K562 (cell line): ENCODE data around the gene WASF2. TPM values are rescaled to one million over a fixed set of nuclear protein-coding genes. Genes with fewer than 3 reads are reported as not detected.

Experiments used
- CCAR2 ChIP-seq: fragments of 200-400 bp; formaldehyde crosslinking; IDR thresholded peaks from 2 replicates; pipeline ENCODE4 v1.6.1; 2017; ENCODE audit warnings: mild to moderate bottlenecking, low read depth, low read length
- CREB3 ChIP-seq: fragments of 450-650 bp; conservative IDR thresholded peaks from 2 replicates; pipeline ENCODE4 v1.6.1; 2016; ENCODE audit warnings: missing genetic modification characterization, low read depth, mild to moderate bottlenecking, missing compliant biosample characterization, moderate library complexity
- CSDE1 ChIP-seq, 2 experiments: fragments of 450-650 bp; IDR thresholded peaks; 2 replicates each; pipeline ENCODE4 v1.6.1; 2016; ENCODE audit warnings: mild to moderate bottlenecking in 1 of 2
- FOXJ3 ChIP-seq: sonication (generic); formaldehyde crosslinking; IDR thresholded peaks from 2 replicates; pipeline ENCODE4 v1.4.0; 2020; ENCODE audit warnings: mild to moderate bottlenecking, missing genetic modification reagents
- MYC ChIP-seq, 2 experiments: fragments of 250-450 bp in 1 of 2; sonication (Bioruptor Pico) in 1 of 2; IDR thresholded peaks; 2 replicates each; pipeline versions ENCODE4 v1.5.1 to v1.6.1; 2012 to 2021; ENCODE audit warnings: low read depth in 2 of 2, borderline replicate concordance in 1 of 2, improper control_type of control experiment in 1 of 2, low read length in 1 of 2, mild to moderate bottlenecking in 1 of 2, moderate library complexity in 1 of 2
- PATZ1 ChIP-seq: fragments of 250-450 bp; sonication (Bioruptor Pico); IDR thresholded peaks from 2 replicates; pipeline ENCODE4 v1.5.0; 2020; ENCODE audit warnings: mild to moderate bottlenecking, borderline replicate concordance
- PCBP1 ChIP-seq: fragments of 200-400 bp; formaldehyde crosslinking; IDR thresholded peaks from 2 replicates; pipeline ENCODE4 v1.6.1; 2018; ENCODE audit warnings: mild to moderate bottlenecking, low read depth, low read length; ENCODE audit not compliant: poor library complexity, severe bottlenecking
- RB1 ChIP-seq: fragments of 450-650 bp; IDR thresholded peaks from 2 replicates; pipeline ENCODE4 v1.6.1; 2017; ENCODE audit warnings: low read depth, mild to moderate bottlenecking
- RBBP5 ChIP-seq: fragments of 200-600 bp; sonication (generic); IDR thresholded peaks from 2 replicates; pipeline ENCODE4 v1.6.1; 2012; ENCODE audit warnings: borderline replicate concordance, mild to moderate bottlenecking, low read length, control low read depth, inconsistent platforms; ENCODE audit not compliant: insufficient read depth, poor library complexity, severe bottlenecking
- RBFOX2 ChIP-seq: fragments of 200-400 bp; formaldehyde crosslinking; IDR thresholded peaks from 2 replicates; pipeline ENCODE4 v1.6.1; 2017; ENCODE audit warnings: low read depth, mild to moderate bottlenecking, low read length, moderate library complexity
- TEAD1 ChIP-seq, 2 experiments: fragments of 450-650 bp in 1 of 2; sonication (generic) in 1 of 2; formaldehyde crosslinking; IDR thresholded peaks; 2 replicates each; pipeline versions ENCODE4 v1.4.0 to v1.8.0; 2020 to 2022; ENCODE audit warnings: mild to moderate bottlenecking in 2 of 2, missing genetic modification reagents in 1 of 2
- ZC3H4 ChIP-seq: sonication (generic); formaldehyde crosslinking; IDR thresholded peaks from 2 replicates; pipeline ENCODE4 v1.9.0; 2021; ENCODE audit warnings: missing genetic modification reagents, borderline replicate concordance
- ZNF444 ChIP-seq: fragments of 250-450 bp; sonication (Bioruptor Pico); IDR thresholded peaks from 2 replicates; pipeline ENCODE4 v1.4.0; 2020; ENCODE audit warnings: mild to moderate bottlenecking, moderate library complexity
- ZNF717 ChIP-seq: fragments of 250-450 bp; sonication (Bioruptor Pico); IDR thresholded peaks from 2 replicates; pipeline ENCODE4 v1.5.0; 2021
- polyA plus RNA-seq, 8 experiments: library from polyadenylated mRNA; depleted of rRNA in 4 of 8; stranded (reverse) in 5 of 8; unstranded in 3 of 8; fragments of >200 nt; fragmentation: Nextera tagmentation in 2 of 8; fragmentation: Illumina TruSeq in 1 of 8; extraction: Ambion mirVana in 2 of 8; extraction: Trizol in 1 of 8; gene quantifications; 2 replicates each; pipeline versions ENCODE4 v1.2.1 to v1.2.3, GENCODE V29; 2011 to 2014; ENCODE audit warnings: inconsistent platforms in 1 of 8, missing spikeins in 1 of 8
- total RNA-seq, 7 experiments: library from RNA; depleted of rRNA in 6 of 7; stranded (reverse); fragments of >200 nt in 6 of 7; fragmentation: Illumina TruSeq in 2 of 7; extraction: Trizol in 2 of 7; gene quantifications; 2 replicates each; pipeline versions ENCODE4 v1.2.1 to v1.2.3, GENCODE V29; 2011 to 2021; ENCODE audit warnings: low replicate concordance in 1 of 7
- TF ChIP-seq, protein P1 (sequence below): sonication (generic); formaldehyde crosslinking; IDR thresholded peaks from 2 replicates; pipeline ENCODE4 v1.9.0; 2022; ENCODE audit warnings: mild to moderate bottlenecking, missing genetic modification reagents

WASF2 gene
- total and polyA plus RNA-seq, 9 of the 15 experiments (the other 6 are each of a cell fraction or from before 2014, with no cell fraction given), result 8.2 to 163 (median 31.2) TPM

DNA sequence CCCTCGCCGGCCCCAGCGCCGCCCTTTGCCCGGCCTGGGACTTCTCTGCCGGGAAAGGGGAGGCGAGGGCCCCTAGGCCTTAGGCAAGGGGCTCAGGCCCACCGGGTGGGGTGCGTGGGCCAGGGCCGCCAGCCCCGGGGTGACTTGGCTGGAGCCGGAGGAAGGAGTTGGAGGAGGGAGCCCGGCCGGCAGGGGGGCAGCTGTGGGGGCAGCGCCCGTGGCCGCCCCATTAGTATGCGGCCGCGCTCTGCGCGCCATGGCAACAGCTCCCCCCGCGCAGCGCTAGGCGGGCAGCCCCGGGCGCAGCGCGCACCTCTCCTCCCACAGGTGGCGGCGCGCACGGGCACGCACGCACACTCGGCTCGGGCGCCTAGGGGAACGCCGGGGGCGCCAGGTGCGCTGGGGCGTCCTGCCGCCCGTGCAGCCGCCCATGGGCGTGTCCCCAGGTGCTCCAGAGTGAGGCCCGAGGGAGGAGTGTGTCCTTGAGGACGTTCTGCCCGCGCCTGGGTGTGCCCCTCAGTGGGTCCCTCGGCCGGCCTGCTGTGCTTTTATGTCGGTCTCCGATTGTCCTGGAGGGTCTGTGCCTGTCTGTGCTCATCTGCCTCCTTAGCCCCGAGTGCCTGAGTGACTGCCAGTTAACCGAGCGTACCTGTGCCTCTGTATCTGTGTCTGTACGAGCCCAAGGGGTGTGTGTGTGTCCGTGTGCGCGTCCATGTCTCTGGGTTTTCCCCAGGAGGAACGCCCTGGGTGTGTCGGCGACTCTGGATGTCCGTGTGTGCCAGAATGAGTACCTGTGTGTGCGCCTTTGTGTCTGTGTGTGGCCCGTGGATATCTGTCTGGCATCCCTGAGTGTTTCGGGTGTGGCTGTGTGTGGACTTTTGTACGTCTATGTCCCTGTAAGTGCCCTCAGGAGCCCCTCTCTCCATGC lies 38.2 kb upstream of the WASF2 start (continued):
- TF ChIP-seq ZC3H4 (CRISPR knock-in tag) (no peak), ZNF444 (CRISPR knock-in tag) (no peak), PATZ1 (no peak), RBFOX2 (peak; percentile 28; the same call in 1 of the 2 replicates), CREB3 (no peak), ZNF717 (CRISPR knock-in tag) (no peak), RBBP5 (peak; percentile 40), CCAR2 (no peak), CSDE1 (IDR thresholded peaks at IDR 0.05) (no peak), FOXJ3 (no peak), RB1 (peak; percentile 47; the same call in 1 of the 2 replicates), PCBP1 (peak; percentile 27), MYC (IDR thresholded peaks at IDR 0.05; ENCODE audit: low read depth, low read length) (no peak), MYC (CRISPR knock-in tag; IDR thresholded peaks at IDR 0.05; ENCODE audit: borderline replicate concordance, low read depth) (0 out of 2 replicates have a peak, but pooled peaks have one; percentile 22), TEAD1 (CRISPR knock-in tag; IDR thresholded peaks at IDR 0.05) (0 out of 4 replicates have a peak, but pooled peaks of 1 of the 2 experiments have one; percentile 9)
- TF ChIP-seq, protein P1, sequence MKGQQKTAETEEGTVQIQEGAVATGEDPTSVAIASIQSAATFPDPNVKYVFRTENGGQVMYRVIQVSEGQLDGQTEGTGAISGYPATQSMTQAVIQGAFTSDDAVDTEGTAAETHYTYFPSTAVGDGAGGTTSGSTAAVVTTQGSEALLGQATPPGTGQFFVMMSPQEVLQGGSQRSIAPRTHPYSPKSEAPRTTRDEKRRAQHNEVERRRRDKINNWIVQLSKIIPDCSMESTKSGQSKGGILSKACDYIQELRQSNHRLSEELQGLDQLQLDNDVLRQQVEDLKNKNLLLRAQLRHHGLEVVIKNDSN (CRISPR knock-in tag), result no peak
